Heart right ventricle (tissue), 16 donors: ENCODE measurements around the gene KLF2. TPM values are rescaled to one million over a fixed set of nuclear protein-coding genes. Genes with fewer than 3 reads are reported as not detected.

Experiments
- ATAC-seq, 8 donors: fragments of 200-7000 bp; cut with Tn5 transposase; one replicate each; pipeline ENCODE4 v1.9.1; 2020; ENCODE audit warnings: mild to moderate bottlenecking in 8 of 8, moderate library complexity in 8 of 8, moderate number of reproducible peaks in 1 of 8
- DNase-seq, 2 donors: peaks; one replicate each; pipeline ENCODE4 v3.0.0-alpha.2; 2020
- H3K27ac ChIP-seq, 10 donors: fragments of 200-600 bp; sonication (generic) in 2 of 10; one replicate each; pipeline versions ENCODE4 v1.5.0 to v1.8.0; 2020 to 2022; ENCODE audit warnings: mild to moderate bottlenecking in 3 of 10
- H3K27me3 ChIP-seq, 7 donors: fragments of 200-600 bp; one replicate each; pipeline ENCODE4 v1.8.0; 2021 to 2022; ENCODE audit warnings: mild to moderate bottlenecking in 2 of 7
- H3K36me3 ChIP-seq, 9 donors: fragments of 200-600 bp; sonication (generic) in 1 of 9; one replicate each; pipeline versions ENCODE4 v1.5.0 to v1.8.0; 2020 to 2022; ENCODE audit warnings: mild to moderate bottlenecking in 2 of 9
- H3K4me1 ChIP-seq, 9 donors: fragments of 200-600 bp; sonication (generic) in 1 of 9; one replicate each; pipeline versions ENCODE4 v1.5.0 to v1.8.0; 2020 to 2022; ENCODE audit warnings: mild to moderate bottlenecking in 4 of 9
- H3K4me3 ChIP-seq, 10 donors: fragments of 200-600 bp; sonication (generic) in 2 of 10; one replicate each; pipeline versions ENCODE4 v1.5.0 to v1.8.0; 2020 to 2022; ENCODE audit warnings: mild to moderate bottlenecking in 7 of 10, moderate library complexity in 2 of 10
- H3K9me3 ChIP-seq, 11 donors: fragments of 200-600 bp in 10 of 11; sonication (generic) in 2 of 11; one replicate each; pipeline versions ENCODE4 v1.5.0 to v1.8.0; 2013 to 2022; ENCODE audit warnings: mild to moderate bottlenecking in 2 of 11, control low read depth in 1 of 11, moderate library complexity in 1 of 11
- CTCF ChIP-seq, 9 donors: fragments of 200-600 bp; sonication (generic) in 2 of 9; IDR thresholded peaks; one replicate each; pipeline versions ENCODE4 v1.5.0 to v1.8.0; 2021 to 2022; ENCODE audit warnings: antibody characterized with exemption in 9 of 9, mild to moderate bottlenecking in 5 of 9, moderate library complexity in 1 of 9
- WGBS, 2 donors: extraction: QIAGEN DNeasy Blood & Tissue Kit; methylation state at CpG; one replicate each; pipeline ENCODE4 v1.1.7; 2013; ENCODE audit warnings: inconsistent platforms in 1 of 2; 5-methylcytosine and 5-hydroxymethylcytosine counted together
- intact Hi-C, 10 donors: fragments of 100-400 bp; cut with DNase I; formaldehyde crosslinking; loops; one replicate each; pipeline versions ENCODE4 v1.11.1 to v1.14.2; 2022
- polyA plus RNA-seq, 2 donors: library from polyadenylated mRNA; stranded (reverse); fragments of 200-250 nt; gene quantifications; one replicate each; pipeline ENCODE4 v1.2.3, GENCODE V29; 2013
- total RNA-seq, 10 donors: library from RNA; stranded (reverse); fragmentation: NEBNext Ultra II Directional in 3 of 10; extraction: Animal tissue kit (Norgen Biotek cat#: 25700) in 3 of 10; gene quantifications; one replicate each; pipeline versions ENCODE4 v1.2.1 to v1.2.4, GENCODE V29; 2021 to 2023
- donor health status: Arrhythmogenic right ventricular cardiomyopathy.
- donor health status: ischemic (EF 13 %, LVEDD 7.1; RV severe dilation, severe dysfunction).
- donor health status: healthy with polysubstance abuse.
- donor health status: DM: no; HTN: yes; CAD: no.
- donor health status: DM: no; HTN: no; CAD: no.
- donor health status: ischemic (EF 25% LVEDD 6.9; RV normal size, moderate dysfunction).
- donor health status: ischemic (EF 25% LVEDD 5.7; RV mildly dilated, moderate dysfunction).
- donor health status: healthy.
- donor health status: DM: yes; HTN: yes; CAD: no.
- donor health status: Ischemic cardiomyopathy.
- donor health status: ischemic (EF 35%, LVEDD 5.7; RV mildly dilated, moderate dysfunction).
- donor health status: nonischemic (EF 11% LVEDD 7.7; RV severe dilation, severe dysfunction).
- donor health status: DM: yes; HTN: yes; CAD: no.
- donor health status: PGD.
- donor health status: ischemic (EF 29% LVEDD 5.4; RV normal size, mild dysfunction).
- donor health status: nonischemic (EF 23%, LVEDD 6.1; RV moderate dilation, normal function).

KLF2 gene
- total and polyA plus RNA-seq, 12 donors: 22.4 to 76.2 (median 50.4) TPM

- 78 to 80% methylated on average over 7 of the region's 7 CpGs for WGBS, 2 donors
- intact Hi-C loops: loop anchor here in 1 of 10 donors (10.0 kb wide), 1 partner anchor 51 kb away; the partner anchor contains the start of gene KLF2
- peak in 1 of 8 donors; percentile 8 for ATAC-seq
- Histone ChIP-seq H3K4me1 (peaks cover 11 to 57% (median 37%) of the 10 kb centered on the region in 9 donors), H3K4me3 (no peak overlapping the region), H3K9me3 (no peaks in the 10 kb centered on the region), H3K27ac (peak overlapping the region in 1 of 10 donors; percentile 45), H3K27me3 (no peaks in the 10 kb centered on the region), H3K36me3 (peaks cover 0 to 61% (median 23%) of the 10 kb centered on the region in 9 donors)
- DNase-seq: no peak
- no peak for TF ChIP-seq CTCF (IDR thresholded peaks at IDR 0.05)
These were observed 51.2 kb downstream of the KLF2 start for GRCh38 chr19:16375936-16376185.

- peak overlapping the region in 1 of 10 donors; percentile 27 for H3K27ac ChIP-seq
- WGBS, 2 donors: 43 to 53% methylated on average over 11 of the region's 11 CpGs
- TF ChIP-seq CTCF (IDR thresholded peaks at IDR 0.05): no peak
- H3K36me3 ChIP-seq: peaks cover 0 to 60% (median 23%) of the 10 kb centered on the region in 9 donors
- no peak overlapping the region for H3K4me3 ChIP-seq
- DNase-seq (no peak), ATAC-seq (peak in 4 of 8 donors; percentile 8 to 16 (median 11))
- intact Hi-C loops: loop anchor here in 1 of 10 donors (10.0 kb wide), 1 partner anchor 51 kb away; the partner anchor contains the start of gene KLF2
- no peaks in the 10 kb centered on the region for H3K27me3 ChIP-seq
- H3K9me3 ChIP-seq: no peaks in the 10 kb centered on the region
- H3K4me1 ChIP-seq: peaks cover 12 to 57% (median 37%) of the 10 kb centered on the region in 9 donors
These were observed 51.6 kb downstream of the KLF2 start for GRCh38 chr19:16376241-16376640.

- Histone ChIP-seq H3K36me3 (peaks cover 0 to 57% (median 23%) of the 10 kb centered on the region in 9 donors), H3K4me1 (peaks cover 16 to 57% (median 37%) of the 10 kb centered on the region in 9 donors), H3K27ac (peak overlapping the region in 1 of 10 donors; percentile 27), H3K27me3 (no peaks in the 10 kb centered on the region), H3K9me3 (no peaks in the 10 kb centered on the region), H3K4me3 (no peak overlapping the region)
- 88 to 90% methylated on average over 18 of the region's 18 CpGs for WGBS, 2 donors
- peak in 3 of 9 donors; percentile 21 to 45 (median 34) for TF ChIP-seq CTCF (IDR thresholded peaks at IDR 0.05)
- DNase-seq: no peak
- intact Hi-C loops: loop anchor here in 1 of 10 donors (10.0 kb wide), 1 partner anchor 52 kb away; the partner anchor contains the start of gene KLF2
- peak in 2 of 8 donors; percentile 4 to 8 for ATAC-seq
These were observed 52.0 kb downstream of the KLF2 start for GRCh38 chr19:16376649-16377048.

GRCh38 chr19:16377521-16377920 lies 52.9 kb downstream of the KLF2 start:
- Histone ChIP-seq H3K27ac (no peak overlapping the region), H3K9me3 (no peaks in the 10 kb centered on the region), H3K4me3 (no peak overlapping the region), H3K4me1 (peaks cover 19 to 57% (median 37%) of the 10 kb centered on the region in 9 donors), H3K27me3 (no peaks in the 10 kb centered on the region), H3K36me3 (peaks cover 0 to 57% (median 23%) of the 10 kb centered on the region in 9 donors)
- ATAC-seq (no peak), DNase-seq (no peak)
- WGBS, 2 donors: 96% methylated on average over 9 of the region's 9 CpGs
- no peak for TF ChIP-seq CTCF (IDR thresholded peaks at IDR 0.05)
- intact Hi-C loops: loop anchor here in 1 of 10 donors (10.0 kb wide), 1 partner anchor 53 kb away; the partner anchor contains the start of gene KLF2

Other genes with a start within 250 kb of the KLF2 start
- 100 to 1,000 TPM in 2 of 10 donors, 10 to 100 TPM in 8; 52.0 to 231 (median 72.5) TPM for gene TPM4, start 248.3 kb upstream of the KLF2 start, total RNA-seq
- 100 to 1,000 TPM; 121 to 195 TPM for gene TPM4, start 248.3 kb upstream of the KLF2 start, polyA plus RNA-seq
- 10 to 100 TPM; 16.4 to 47.4 (median 21.0) TPM for gene RAB8A, start 212.9 kb upstream of the KLF2 start, total RNA-seq
- gene RAB8A, start 212.9 kb upstream of the KLF2 start, polyA plus RNA-seq: 10 to 100 TPM; 12.1 to 20.6 TPM
- gene HSH2D, start 181.1 kb upstream of the KLF2 start, total RNA-seq: 1 to 10 TPM in 3 of 10 donors, under 1 TPM in 5, not detected in 2; 0.16 to 2.0 (median 0.56) TPM
- gene HSH2D, start 181.1 kb upstream of the KLF2 start, polyA plus RNA-seq: under 1 TPM; 0.19 to 0.51 TPM
- not detected for gene CIB3, start 151.3 kb upstream of the KLF2 start, total RNA-seq
- gene CIB3, start 151.3 kb upstream of the KLF2 start, polyA plus RNA-seq: not detected
- 10 to 100 TPM; 27.0 to 44.5 (median 32.5) TPM for gene FAM32A, start 139.4 kb upstream of the KLF2 start, total RNA-seq
- 10 to 100 TPM; 36.0 to 75.0 TPM for gene FAM32A, start 139.4 kb upstream of the KLF2 start, polyA plus RNA-seq
- gene AP1M1, start 126.9 kb upstream of the KLF2 start, total RNA-seq: 10 to 100 TPM; 34.3 to 53.8 (median 47.0) TPM
- 10 to 100 TPM; 25.5 to 79.0 TPM for gene AP1M1, start 126.9 kb upstream of the KLF2 start, polyA plus RNA-seq
- gene EPS15L1, start 147.1 kb downstream of the KLF2 start, total RNA-seq: 10 to 100 TPM; 46.9 to 70.1 (median 57.4) TPM
- 10 to 100 TPM; 41.3 to 79.7 TPM for gene EPS15L1, start 147.1 kb downstream of the KLF2 start, polyA plus RNA-seq
- under 1 TPM in 1 of 10 donors, not detected in 9; 0.22 TPM for gene CALR3, start 171.3 kb downstream of the KLF2 start, total RNA-seq
- gene CALR3, start 171.3 kb downstream of the KLF2 start, polyA plus RNA-seq: not detected
- gene C19orf44, start 171.6 kb downstream of the KLF2 start, total RNA-seq: 1 to 10 TPM; 1.6 to 3.5 (median 2.9) TPM
- 1 to 10 TPM; 3.0 to 4.1 TPM for gene C19orf44, start 171.6 kb downstream of the KLF2 start, polyA plus RNA-seq
- gene CHERP, start 217.6 kb downstream of the KLF2 start, total RNA-seq: 10 to 100 TPM; 20.0 to 26.6 (median 22.6) TPM
- gene CHERP, start 217.6 kb downstream of the KLF2 start, polyA plus RNA-seq: 10 to 100 TPM; 11.3 to 16.4 TPM
- 10 to 100 TPM; 20.8 to 29.0 (median 23.6) TPM for gene SLC35E1, start 247.6 kb downstream of the KLF2 start, total RNA-seq
- 10 to 100 TPM; 22.9 to 25.6 TPM for gene SLC35E1, start 247.6 kb downstream of the KLF2 start, polyA plus RNA-seq